NB4 (cell line): ENCODE results near the gene CSRNP3.

ENCODE experiments used
- CTCF ChIP-seq: IDR thresholded peaks from one replicate; pipeline ENCODE4 v1.5.1; 2012; ENCODE audit warnings: low read depth, low read length
- MAX ChIP-seq: IDR thresholded peaks from 2 replicates; pipeline ENCODE4 v1.6.1; 2011; ENCODE audit warnings: low read depth, low read length

GRCh38 chr2:165474619-165475276, 5.2 kb downstream of the CSRNP3 start:
- no peak for TF ChIP-seq CTCF
- no peak for TF ChIP-seq MAX
